Germinal center (tissue), 1 donor: Measurements from ENCODE around the gene ZFP91.
A peak's percentile ranks its signal among the peaks of the same experiment; 100 is the strongest.

Experiments
- DNase-seq: peaks from one replicate; pipeline ENCODE4 v3.0.0; 2012; ENCODE audit warnings: mixed read lengths, low spot score

ZFP91 gene

DNA sequence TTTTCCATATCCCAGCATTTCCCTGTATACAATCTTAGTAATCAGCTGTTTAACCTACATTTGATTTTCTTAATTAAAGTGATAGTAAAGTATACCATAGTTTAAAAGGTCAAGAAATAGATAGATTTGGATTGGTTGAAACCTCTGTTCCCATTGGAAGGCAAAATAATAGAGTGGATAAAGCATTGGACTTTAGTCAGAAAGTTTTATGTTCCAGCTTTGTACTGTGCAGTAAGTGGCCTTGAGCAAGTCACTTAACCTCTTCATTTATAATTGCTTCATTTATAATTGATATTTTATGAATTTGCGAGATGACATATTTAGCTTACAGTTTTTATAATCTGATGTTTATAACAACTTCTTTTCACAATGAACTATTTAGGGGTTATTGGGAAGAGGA lies 3.6 kb downstream of the ZFP91 start:
- no peak for DNase-seq

DNA sequence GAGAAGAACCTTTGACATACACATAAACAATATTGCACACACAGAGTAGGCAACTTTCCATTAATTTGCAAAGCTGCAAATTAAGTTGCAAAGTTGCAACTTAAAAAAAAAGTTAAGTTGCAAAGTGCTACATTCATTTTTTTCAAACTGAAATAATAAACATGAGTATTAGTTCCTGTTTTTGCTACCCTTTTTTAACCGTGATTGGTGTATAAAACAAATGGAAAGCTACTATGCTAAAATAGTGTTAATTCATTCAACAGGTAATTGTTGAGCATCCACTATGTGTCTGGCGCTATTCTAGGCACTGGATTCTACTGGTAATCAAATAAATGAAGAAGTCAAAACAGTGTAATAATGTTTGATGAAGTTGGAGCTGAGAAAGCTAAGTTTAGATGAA lies 8.1 kb downstream of the ZFP91 start:
- no peak for DNase-seq

- DNase-seq, result no peak
These were observed 12.8 kb downstream of the ZFP91 start for GRCh38 chr11:58591659-58592058.

DNA sequence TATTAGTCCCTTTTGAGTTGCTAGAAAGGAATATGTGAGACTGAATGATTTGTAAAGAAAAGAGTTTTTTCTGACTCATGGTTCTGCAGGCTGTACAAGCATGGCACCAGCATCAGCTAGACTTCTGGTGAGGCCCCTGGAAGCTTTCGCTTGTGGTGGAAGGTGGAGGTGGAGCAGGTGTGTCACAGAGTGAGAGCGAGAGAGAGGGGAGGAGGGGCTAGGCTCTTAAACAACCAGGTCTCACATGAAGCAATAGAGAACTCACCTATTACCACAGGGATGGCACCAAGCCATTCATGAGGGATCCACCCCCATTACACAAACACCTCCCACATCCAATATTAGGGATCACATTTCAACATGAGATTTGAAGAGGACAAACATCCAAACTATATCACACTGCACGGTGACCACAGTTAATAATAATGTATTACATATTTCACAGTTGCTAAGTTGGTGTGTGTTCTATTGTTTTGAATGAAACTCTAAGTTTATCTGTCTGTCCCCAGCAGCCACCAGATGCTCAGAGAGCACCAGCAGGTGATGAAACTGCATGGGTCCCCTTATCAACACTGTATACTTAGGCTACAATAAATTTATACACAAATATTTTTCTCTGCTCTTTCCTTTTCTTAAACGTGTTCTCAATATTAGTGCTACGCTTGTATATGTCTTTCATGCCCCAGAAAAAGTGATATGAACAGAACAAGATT lies 14.1 kb downstream of the ZFP91 start:
- no peak for DNase-seq

DNA sequence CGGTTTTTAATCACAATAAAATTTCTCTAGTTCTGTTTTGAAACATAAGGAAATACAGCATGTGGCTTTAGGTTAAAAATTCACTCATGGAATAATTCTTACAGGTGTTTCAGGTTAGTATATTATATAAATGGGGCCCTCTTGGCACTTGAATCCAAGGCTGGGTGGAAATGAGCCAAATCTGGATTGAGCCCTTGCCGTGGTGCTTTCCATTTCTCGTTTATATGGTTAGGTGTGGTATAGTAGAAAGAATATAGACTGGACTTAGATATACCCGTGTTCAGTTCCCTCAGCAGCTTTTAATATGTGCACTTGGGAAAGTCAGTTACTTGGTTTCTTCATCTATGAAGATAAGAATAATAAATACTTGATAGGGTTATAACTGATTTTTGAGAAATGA lies 16.0 kb downstream of the ZFP91 start:
- DNase-seq, result no peak

GRCh38 chr11:58596621-58597020 lies 17.8 kb downstream of the ZFP91 start:
- DNase-seq, result no peak

- DNase-seq, result no peak
These were observed 18.8 kb downstream of the ZFP91 start for GRCh38 chr11:58597486-58598144.

GRCh38 chr11:58600510-58600909 lies 21.6 kb downstream of the ZFP91 start:
- DNase-seq, result no peak

DNA sequence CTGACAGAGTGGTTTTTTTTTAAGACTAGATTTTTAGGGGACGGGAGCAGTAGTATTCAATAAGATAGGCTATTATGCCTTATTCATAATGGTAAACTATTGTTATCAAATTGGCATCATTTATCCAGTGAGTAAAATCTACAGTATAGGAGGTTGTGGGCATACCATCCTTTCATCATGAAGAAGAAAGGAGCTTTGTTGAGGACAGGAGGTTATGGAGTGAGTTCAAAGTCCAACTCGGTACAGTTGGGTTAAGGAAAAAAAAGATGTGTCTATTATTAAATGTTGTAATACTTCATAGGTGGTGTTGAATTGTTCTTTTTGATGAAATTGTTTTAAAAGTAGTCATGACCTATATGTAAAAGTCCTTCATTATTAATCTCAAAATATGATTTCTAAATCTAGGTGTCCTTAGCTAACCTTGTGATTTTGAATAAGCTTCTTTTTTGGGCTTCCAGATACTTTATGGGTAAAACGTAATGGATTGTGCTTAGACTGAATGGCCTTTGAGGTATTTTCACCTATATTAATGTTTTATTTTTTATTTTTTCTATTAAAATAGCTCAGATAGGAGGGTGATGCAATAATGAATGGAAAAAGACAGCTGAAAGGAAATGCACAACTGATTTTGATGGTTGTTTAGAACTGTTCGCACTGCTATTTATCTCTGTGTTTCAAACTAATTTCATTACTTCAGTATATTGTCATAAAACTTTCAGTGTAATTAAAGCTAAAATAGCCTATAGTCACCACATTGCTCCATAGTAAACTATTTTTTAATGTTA lies 28.3 kb downstream of the ZFP91 start:
- DNase-seq, result no peak

- DNase-seq, result no peak
These were observed 29.5 kb downstream of the ZFP91 start for GRCh38 chr11:58608331-58608730.

DNA sequence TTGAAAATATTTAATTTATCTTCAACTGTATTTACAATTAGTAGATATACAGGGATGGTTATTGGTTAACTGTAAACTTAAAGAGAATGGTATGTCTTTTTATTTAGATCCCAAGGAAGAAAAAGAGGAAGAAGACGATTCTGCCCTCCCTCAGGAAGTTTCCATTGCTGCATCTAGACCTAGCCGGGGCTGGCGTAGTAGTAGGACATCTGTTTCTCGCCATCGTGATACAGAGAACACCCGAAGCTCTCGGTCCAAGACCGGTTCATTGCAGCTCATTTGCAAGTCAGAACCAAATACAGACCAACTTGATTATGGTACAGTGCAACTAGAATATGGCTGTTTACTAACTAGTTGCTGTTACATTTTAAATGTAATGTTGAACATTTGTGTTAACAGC lies 30.9 kb downstream of the ZFP91 start:
- DNase-seq, result peak; percentile 17

DNA sequence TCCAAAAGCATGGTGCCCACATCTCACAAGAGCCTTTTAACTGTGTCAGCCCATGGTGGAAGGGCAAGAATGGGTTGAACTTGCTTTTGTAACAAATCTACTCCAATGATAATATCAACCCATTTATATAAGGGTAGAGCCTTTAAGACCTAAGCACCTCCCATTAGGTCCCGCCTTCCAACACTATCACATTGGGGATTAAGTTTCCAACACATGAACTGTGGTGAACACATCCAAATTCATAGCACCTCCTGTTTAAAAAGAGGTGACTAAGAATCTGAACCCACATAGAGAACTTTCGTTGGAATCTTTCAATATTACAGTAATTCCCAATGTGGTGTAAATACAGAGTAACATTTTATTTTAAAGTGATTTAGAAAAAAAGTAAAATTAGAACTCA lies 34.4 kb downstream of the ZFP91 start:
- no peak for DNase-seq

DNA sequence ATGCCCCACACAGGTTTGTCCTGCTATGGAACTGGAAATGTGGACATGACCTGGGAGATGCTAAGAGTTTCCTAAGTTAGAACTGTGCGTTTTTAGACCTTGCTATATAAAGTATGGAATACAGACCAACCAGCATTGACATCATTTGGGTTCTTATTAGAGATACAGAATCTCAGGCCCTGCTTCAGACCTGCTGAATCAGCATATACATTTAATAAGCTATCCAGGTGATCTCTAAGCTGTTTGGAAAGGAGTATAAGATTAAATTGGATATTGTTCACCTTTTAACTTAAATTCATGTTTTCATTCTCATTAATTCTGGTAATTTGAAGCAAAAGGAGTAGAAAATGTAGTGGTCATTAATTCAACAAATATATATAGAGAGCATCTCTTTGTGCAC lies 36.7 kb downstream of the ZFP91 start:
- DNase-seq, result no peak

- DNase-seq, result no peak
These were observed 37.7 kb downstream of the ZFP91 start for GRCh38 chr11:58616594-58616993.

GRCh38 chr11:58617976-58618557 lies 39.2 kb downstream of the ZFP91 start:
- no peak for DNase-seq

- no peak for DNase-seq
These were observed 42.9 kb downstream of the ZFP91 start for GRCh38 chr11:58621586-58622262.

DNA sequence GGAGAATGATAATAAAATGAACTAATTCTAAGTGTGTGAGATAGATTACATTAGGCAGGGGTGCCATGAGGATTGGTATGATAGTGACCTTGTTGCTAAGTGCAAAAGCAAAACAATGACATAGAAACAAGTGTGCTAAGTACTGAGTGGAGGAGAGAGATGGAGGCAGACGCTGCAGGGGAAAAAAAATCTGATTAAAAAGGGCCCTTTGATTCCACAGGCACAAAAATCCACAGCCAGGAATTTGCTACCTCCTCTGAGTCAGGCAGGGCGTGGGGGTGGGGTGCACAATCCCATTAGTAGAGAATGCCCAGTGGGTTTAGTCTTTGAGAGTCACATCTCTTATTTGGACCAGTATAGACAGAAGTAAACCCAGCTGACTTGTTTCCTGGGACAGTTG lies 43.5 kb downstream of the ZFP91 start, which contains the start of gene CNTF:
Gene CNTF, plus strand, starts transcription at position 322 of the 400 bp plus-strand sequence. CDS start 88 bp downstream, outside the sequence.
- no peak for DNase-seq

DNA sequence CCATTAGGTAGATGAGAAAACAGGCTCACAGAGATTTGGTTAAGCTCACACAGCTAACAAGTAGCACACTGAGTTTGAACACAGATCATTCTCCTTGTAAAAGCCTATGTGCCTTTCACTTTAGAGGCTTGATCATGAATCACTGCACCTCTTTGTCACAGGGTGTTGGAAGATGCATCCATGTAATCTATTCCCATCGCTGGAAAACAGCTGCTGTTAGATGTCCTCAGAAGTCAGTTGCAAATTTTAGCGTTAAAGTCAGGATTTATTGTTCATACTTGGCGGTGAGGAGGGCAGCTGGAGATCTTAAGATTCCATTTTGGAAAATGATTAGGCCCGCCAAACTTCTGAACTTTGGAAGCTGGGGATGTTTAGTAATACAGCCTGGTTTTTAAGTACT lies 46.2 kb downstream of the ZFP91 start:
- DNase-seq, result no peak

- no peak for DNase-seq
These were observed 47.1 kb downstream of the ZFP91 start for GRCh38 chr11:58625826-58626460.

DNA sequence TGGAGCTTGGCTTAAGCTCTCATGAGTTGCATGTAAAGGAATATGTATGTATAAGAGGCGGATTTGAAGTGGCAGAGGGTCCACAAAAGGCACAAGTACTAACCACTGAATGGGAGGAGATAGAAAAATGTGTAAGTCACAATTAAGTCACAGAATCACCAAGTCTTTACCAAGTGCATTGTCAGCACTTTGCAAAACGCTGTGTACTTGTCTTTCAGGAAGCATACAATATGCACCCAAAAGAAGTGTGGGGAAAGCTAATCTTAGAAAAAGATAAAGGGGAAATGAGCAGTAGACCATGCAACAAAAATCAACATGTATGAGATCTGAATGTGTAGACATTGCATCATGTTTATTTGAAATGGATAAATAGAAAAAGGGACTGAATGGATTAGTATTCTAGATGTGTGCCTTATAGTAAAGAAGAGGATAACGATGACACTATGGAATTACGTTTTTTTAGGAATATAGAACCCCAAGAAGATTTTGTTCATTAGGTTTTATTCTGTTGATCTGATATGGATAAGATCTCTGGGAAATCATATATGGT lies 48.1 kb downstream of the ZFP91 start:
- no peak for DNase-seq

DNA sequence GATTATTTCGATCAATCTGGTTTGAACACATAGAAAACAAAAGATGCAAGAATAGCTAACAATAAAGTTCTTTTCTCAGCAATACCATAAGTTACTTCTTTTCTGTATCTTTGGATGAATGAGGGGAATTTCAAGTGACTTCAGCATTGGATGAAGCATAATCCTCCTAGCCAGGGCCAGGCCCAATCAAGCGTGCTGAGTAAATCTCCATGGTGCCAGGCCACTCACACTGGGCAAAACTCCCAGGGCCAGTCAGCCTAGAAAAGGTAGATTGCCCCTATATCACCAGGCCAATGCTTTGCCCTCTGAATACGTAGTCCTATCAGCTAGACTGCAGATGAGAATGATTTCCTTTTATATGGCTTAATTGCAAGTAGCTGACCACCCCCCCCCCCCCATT lies 49.6 kb downstream of the ZFP91 start:
- DNase-seq, result no peak
